Activated CD8-positive, alpha-beta T cell treated with anti-CD3 and anti-CD28 coated beads for 36 hours (primary cell): ENCODE results near the gene NABP1. TPM values are rescaled to one million over a fixed set of nuclear protein-coding genes. Genes with fewer than 3 reads are reported as not detected.

ENCODE experiments used
- ATAC-seq: fragments of 200-7000 bp; cut with Tn5 transposase; one replicate; pipeline ENCODE4 v1.10.0; 2021; ENCODE audit warnings: mild to moderate bottlenecking, moderate library complexity
- CTCF ChIA-PET: fragments of 350-600 bp; sonication (Branson Sonifier 250); formaldehyde crosslinking; loops from one replicate; lab custom pipeline; 2021; ENCODE audit warnings: antibody characterized with exemption; lab: Charles Lee
- POLR2A ChIA-PET: fragments of 350-600 bp; sonication (Branson Sonifier 250); formaldehyde crosslinking; loops from one replicate; lab custom pipeline; 2021; ENCODE audit warnings: antibody characterized with exemption; lab: Charles Lee
- DNase-seq: peaks from one replicate; pipeline ENCODE4 v3.0.0-alpha.2; 2020
- H3K27ac Mint-ChIP-seq: one replicate; pipeline ENCODE4 v1.8.0; 2021; ENCODE audit warnings: mild to moderate bottlenecking, mixed read lengths
- H3K27me3 Mint-ChIP-seq: one replicate; pipeline ENCODE4 v1.8.0; 2021; ENCODE audit warnings: mixed read lengths
- H3K36me3 Mint-ChIP-seq: one replicate; pipeline ENCODE4 v1.8.0; 2021; ENCODE audit warnings: low read depth, mixed read lengths
- H3K4me1 Mint-ChIP-seq: one replicate; pipeline ENCODE4 v1.8.0; 2021; ENCODE audit warnings: low read depth, mixed read lengths
- H3K4me3 Mint-ChIP-seq: one replicate; pipeline ENCODE4 v1.8.0; 2021; ENCODE audit warnings: mild to moderate bottlenecking, moderate library complexity, mixed read lengths
- H3K9me3 Mint-ChIP-seq: one replicate; pipeline ENCODE4 v1.8.0; 2021; ENCODE audit warnings: mixed read lengths
- CTCF ChIP-seq: fragments of 200-600 bp; IDR thresholded peaks from one replicate; pipeline ENCODE4 v1.8.0; 2022; ENCODE audit warnings: antibody characterized with exemption, mild to moderate bottlenecking
- intact Hi-C: fragments of 100-400 bp; cut with micrococcal nuclease; formaldehyde crosslinking; loops from one replicate; pipeline ENCODE4 v1.10.0; 2022
- total RNA-seq, 2 experiments: library from RNA; stranded (reverse); gene quantifications; one replicate each; pipeline ENCODE4 v1.2.3, GENCODE V29; 2021

The NABP1 gene
- total RNA-seq, 2 experiments from 2014 or later, result 30.5 to 31.7 TPM

- Mint-ChIP-seq H3K27ac (no peak overlapping the region), H3K9me3 (no peaks in the 10 kb centered on the region), H3K27me3 (no peaks in the 10 kb centered on the region), H3K36me3 (no peaks in the 10 kb centered on the region), H3K4me1 (peaks cover 33% of the 10 kb centered on the region), H3K4me3 (no peak overlapping the region)
- ATAC-seq (no peak), DNase-seq (no peak)
- POLR2A ChIA-PET, result no interaction called here
- intact Hi-C loops, result no loop called here
- no peak for TF ChIP-seq CTCF
- CTCF ChIA-PET, result interaction anchor here (1.1 to 1.3 kb wide), 2 partner anchors 66 to 79 kb away, joined by 3 to 5 read pairs; no protein-coding TSS in a partner anchor
Observed at GRCh38 chr2:191632426-191632825, 45.5 kb upstream of the NABP1 start.

DNA sequence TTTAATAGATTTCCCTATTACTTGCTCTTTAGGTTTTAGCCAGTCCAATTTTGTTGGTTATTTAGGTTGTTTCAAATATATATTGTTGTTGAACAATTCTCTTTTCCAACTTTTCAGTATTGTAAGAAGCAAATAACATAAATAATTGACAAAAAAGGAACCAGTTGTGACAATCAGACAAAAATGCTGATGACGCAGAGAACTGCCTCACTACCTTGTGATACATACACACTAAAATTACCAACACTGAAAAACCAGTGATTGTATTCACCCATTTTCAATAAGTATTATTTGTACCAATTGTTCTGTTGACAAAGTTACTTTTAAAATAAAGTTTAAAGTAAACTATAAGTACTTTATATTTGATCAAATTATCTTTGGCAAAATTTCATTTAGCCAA is 43.1 kb upstream of the NABP1 start:
- H3K4me3 Mint-ChIP-seq, result no peak overlapping the region
- peaks cover 44% of the 10 kb centered on the region for H3K4me1 Mint-ChIP-seq
- intact Hi-C loops, result loop anchor here (5.0 kb wide), 1 partner anchor 62 kb away; no protein-coding TSS in a partner anchor

DNA sequence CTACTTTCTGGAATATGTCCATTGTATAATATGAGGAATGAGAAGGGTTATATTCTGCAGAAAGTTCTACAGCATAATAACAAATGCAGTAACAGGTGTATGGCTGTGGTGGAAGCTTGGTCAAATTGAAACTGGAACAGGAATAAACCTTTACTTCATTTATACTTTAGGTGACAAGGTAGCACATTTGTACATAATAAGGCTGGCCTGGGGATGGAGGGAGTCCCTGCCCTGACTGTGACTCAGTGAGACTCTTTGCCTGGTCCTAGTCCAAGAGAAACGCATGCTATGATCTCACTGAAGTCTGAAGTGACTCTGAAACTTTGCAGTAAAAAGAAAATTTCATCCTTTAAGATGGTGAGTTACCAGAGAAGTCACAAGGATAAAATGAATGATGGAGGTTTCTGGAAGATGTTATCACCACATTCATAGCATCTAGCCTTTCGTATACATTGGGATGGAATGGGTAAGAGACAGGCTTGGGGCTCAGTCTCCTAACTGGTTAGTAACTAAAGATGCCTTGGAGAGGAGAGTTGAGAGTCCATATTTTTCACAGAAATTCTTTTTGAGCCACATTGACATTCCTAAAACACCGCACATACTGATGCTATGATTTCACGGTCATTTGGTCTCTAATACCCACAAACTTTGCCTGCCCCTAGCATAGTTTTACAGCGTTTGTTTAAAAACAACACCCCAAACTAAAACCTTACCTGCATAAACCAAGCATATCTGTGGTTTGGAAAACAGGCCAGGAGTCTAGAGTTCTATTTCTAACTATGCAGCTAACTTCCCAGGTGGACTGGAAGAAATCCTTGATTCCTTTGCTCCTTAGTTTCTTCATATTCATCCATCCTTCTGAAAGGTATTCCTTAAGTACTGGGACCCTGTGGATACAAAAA is 42.4 kb upstream of the NABP1 start:
- no peak overlapping the region for H3K4me3 Mint-ChIP-seq
- ATAC-seq (peak; percentile 62), DNase-seq (peak; percentile 46)
- H3K27ac Mint-ChIP-seq, result no peak overlapping the region
- peaks cover 45% of the 10 kb centered on the region for H3K4me1 Mint-ChIP-seq
- H3K27me3 Mint-ChIP-seq, result no peaks in the 10 kb centered on the region
- H3K36me3 Mint-ChIP-seq, result no peaks in the 10 kb centered on the region
- ChIA-PET CTCF (interaction anchor here (1.3 kb wide), 1 partner anchor 15 kb away, joined by 3 read pairs; no protein-coding TSS in a partner anchor), POLR2A (interaction anchor here (1.4 to 3.6 kb wide), 2 partner anchors 35 to 41 kb away, joined by 3 to 54 read pairs; partner anchors contain the start of gene NABP1)
- TF ChIP-seq CTCF, result no peak
- intact Hi-C loops, result loop anchor here (2.0 to 5.0 kb wide), 2 partner anchors 41 to 63 kb away; no protein-coding TSS in a partner anchor
- no peaks in the 10 kb centered on the region for H3K9me3 Mint-ChIP-seq

More for the DNA sequence above, 43.1 kb upstream of the NABP1 start:
- ChIA-PET CTCF (interaction anchor here (1.5 kb wide), 1 partner anchor 41 kb away, joined by 3 read pairs; no protein-coding TSS in a partner anchor), POLR2A (interaction anchor here (1.4 kb wide), 1 partner anchor 34 kb away, joined by 3 read pairs; no protein-coding TSS in a partner anchor)
- ATAC-seq, result no peak
- no peak for TF ChIP-seq CTCF
- H3K27me3 Mint-ChIP-seq, result no peaks in the 10 kb centered on the region
- no peak overlapping the region for H3K27ac Mint-ChIP-seq
- DNase-seq, result no peak
- no peaks in the 10 kb centered on the region for H3K9me3 Mint-ChIP-seq
- H3K36me3 Mint-ChIP-seq, result no peaks in the 10 kb centered on the region

DNA sequence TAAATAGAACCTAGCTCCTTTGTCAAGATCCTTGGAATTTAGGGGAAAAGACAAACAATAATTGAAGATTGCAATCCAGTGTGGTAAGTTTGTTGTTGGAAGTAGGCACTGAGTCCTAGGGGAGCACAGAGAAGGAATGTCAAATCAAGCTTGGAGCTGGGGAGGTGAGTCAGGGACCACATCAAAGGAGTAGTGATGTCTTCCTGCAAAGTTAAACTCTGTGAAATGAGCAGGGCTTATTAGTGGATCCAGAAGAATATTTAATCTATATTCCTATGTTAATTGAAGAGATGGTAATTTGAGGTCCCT is 41.7 kb upstream of the NABP1 start:
- H3K9me3 Mint-ChIP-seq, result no peaks in the 10 kb centered on the region
- peaks cover 48% of the 10 kb centered on the region for H3K4me1 Mint-ChIP-seq
- DNase-seq (no peak), ATAC-seq (no peak)
- H3K4me3 Mint-ChIP-seq, result no peak overlapping the region
- intact Hi-C loops, result loop anchor here (2.0 to 5.0 kb wide), 2 partner anchors 41 to 64 kb away; no protein-coding TSS in a partner anchor
- ChIA-PET POLR2A (interaction anchor here (1.0 to 3.6 kb wide), 4 partner anchors 8 to 40 kb away, joined by 4 to 54 read pairs (median 5); partner anchors contain the start of gene NABP1), CTCF (interaction anchor here (0.7 to 2.5 kb wide), 4 partner anchors 15 to 69 kb away, joined by 3 to 15 read pairs (median 4); no protein-coding TSS in a partner anchor)
- no peak overlapping the region for H3K27ac Mint-ChIP-seq
- no peaks in the 10 kb centered on the region for H3K27me3 Mint-ChIP-seq
- no peaks in the 10 kb centered on the region for H3K36me3 Mint-ChIP-seq
- TF ChIP-seq CTCF, result no peak
